GM12892 (cell line): ENCODE data around the gene ZBED2.

Experiments
- POLR2A ChIP-seq: IDR thresholded peaks from 2 replicates; pipeline ENCODE4 v1.6.1; 2011; ENCODE audit warnings: low read depth, low read length, control low read depth
- POLR2AphosphoS5 ChIP-seq: IDR thresholded peaks from 2 replicates; pipeline ENCODE4 v1.6.1; 2011; ENCODE audit warnings: low read depth, low read length, control low read depth

DNA sequence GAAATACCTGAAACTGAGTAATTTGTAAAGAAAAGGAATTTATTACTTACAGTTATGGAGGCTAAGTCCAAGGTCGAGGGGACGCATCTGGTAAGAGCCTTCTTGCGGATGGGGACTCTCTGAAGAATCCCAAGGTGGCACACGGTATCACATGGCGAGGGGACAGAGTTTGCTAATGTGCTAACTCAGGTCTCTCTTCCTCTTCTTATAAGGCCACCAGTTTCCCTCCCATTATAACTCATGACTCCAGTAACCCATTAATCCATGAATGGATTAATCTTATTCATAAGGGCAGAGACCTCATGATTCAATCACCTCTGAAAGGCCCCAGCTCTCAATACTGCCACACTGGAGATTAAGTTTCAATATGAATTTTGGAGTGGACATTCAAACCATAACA, 15.7 kb downstream of the ZBED2 start:
- TF ChIP-seq POLR2A, result no peak
- no peak for TF ChIP-seq POLR2AphosphoS5
